ENCODE results near the gene NECTIN3. TPM values are rescaled to one million over a fixed set of nuclear protein-coding genes. Genes with fewer than 3 reads are reported as not detected.

NECTIN3 gene
- total and polyA plus RNA-seq, 2 of the 4 experiments (the other 2 are of a cell fraction), result 34.7 to 155 TPM

GRCh38 chr3:111164621-111165020 lies 93.0 kb downstream of the NECTIN3 start:
- H3K9me3 ChIP-seq (ENCODE audit: control insufficient read depth, insufficient read depth, low read length), result no peaks in the 10 kb centered on the region
- no peak overlapping the region for H4K91ac ChIP-seq (ENCODE audit: insufficient read depth, low read depth, low read length)
- ChIA-PET POLR2A (ENCODE audit: unreplicated experiment) (no interaction called here), CTCF (no interaction called here)
- BruUV-seq (replicated peaks), result no TSS peak
- in situ Hi-C loops (cut with MboI; ENCODE audit: low sequenced_read_pairs), result no loop called here
- 86% methylated on average over 1 of the region's 3 CpGs; no CpG with 5 or more reads in 1 of the 2 experiments for WGBS, 2 experiments (ENCODE audit: extremely low coverage in 2 of 2, insufficient read length in 1 of 2)
- no peak overlapping the region for H3K4me3 ChIP-seq (ENCODE audit: insufficient read depth, low read depth, low read length)
- H3K18ac ChIP-seq (ENCODE audit: low read depth, low read length), result no peak overlapping the region
- ATAC-seq (ENCODE audit: low read depth) (no peak), DNase-seq (no peak)
- peaks cover 16% of the 10 kb centered on the region for H3K36me3 ChIP-seq (ENCODE audit: control insufficient read depth, insufficient read depth, low read length)
- TF ChIP-seq FOS (IDR thresholded peaks at IDR 0.05; ENCODE audit: low read depth, low read length), result no peak
- no peak for TF ChIP-seq BHLHE40 (IDR thresholded peaks at IDR 0.05; ENCODE audit: low read depth, low read length)
- TF ChIP-seq RAD21 (IDR thresholded peaks at IDR 0.05; ENCODE audit: low read length), result no peak
- TF ChIP-seq MXI1 (IDR thresholded peaks at IDR 0.05; ENCODE audit: borderline replicate concordance, low read depth, low read length), result no peak
- TF ChIP-seq POLR2A (IDR thresholded peaks at IDR 0.05; ENCODE audit: low read depth, low read length), result no peak
- no peak for TF ChIP-seq MAFK (IDR thresholded peaks at IDR 0.05; ENCODE audit: low read depth, low read length)
- TF ChIP-seq USF2 (IDR thresholded peaks at IDR 0.05; ENCODE audit: low read depth, low read length), result no peak
- no peak for TF ChIP-seq MAZ (IDR thresholded peaks at IDR 0.05; ENCODE audit: borderline replicate concordance, low read depth, low read length)
- no peak for TF ChIP-seq RFX5 (IDR thresholded peaks at IDR 0.05; ENCODE audit: low read depth, low read length)
- no peaks in the 10 kb centered on the region for H4K20me1 ChIP-seq (ENCODE audit: insufficient read depth, low read length)
- no peak overlapping the region for H3K23ac ChIP-seq (ENCODE audit: low read depth, low read length)
- no peaks in the 10 kb centered on the region for H3K4me1 ChIP-seq (ENCODE audit: control insufficient read depth, insufficient read depth, low read length)
- dilution Hi-C loops (cut with HindIII; ENCODE audit: low sequenced_read_pairs, unreplicated experiment), result no loop called here
- peaks cover 11% of the 10 kb centered on the region; the same call in 1 of the 2 replicates for H3K9me1 ChIP-seq (ENCODE audit: insufficient read depth, low read length)
- H3K4ac ChIP-seq (ENCODE audit: low read depth, low read length), result no peak overlapping the region
- no peak overlapping the region for H3K9ac ChIP-seq (ENCODE audit: low read depth, low read length)
- intact Hi-C loops (cut with micrococcal nuclease), result no loop called here
- peaks cover 11 to 27% of the 10 kb centered on the region in 2 experiments for H3K79me1 ChIP-seq (ENCODE audit: low read depth in 1 of 2, low read length in 2 of 2)
- H2AK9ac ChIP-seq (replicated peaks; ENCODE audit: low read depth, low read length, poor library complexity), result no peak overlapping the region
- no peak overlapping the region for H3K27ac ChIP-seq (ENCODE audit: insufficient read depth, low read length)
- no peak overlapping the region for H3K56ac ChIP-seq (ENCODE audit: extremely low read depth, insufficient read depth, low read length)
- no peak overlapping the region for H3K14ac ChIP-seq (replicated peaks; ENCODE audit: low read depth, low read length)
- no peak overlapping the region for H4K8ac ChIP-seq (ENCODE audit: low read depth in 2 of 2, low read length in 2 of 2)
- H3K27me3 ChIP-seq (ENCODE audit: control insufficient read depth, insufficient read depth, low read length), result no peaks in the 10 kb centered on the region
- H4K5ac ChIP-seq (ENCODE audit: low read depth, low read length), result no peak overlapping the region
- H2BK15ac ChIP-seq (ENCODE audit: low read depth, low read length), result no peak overlapping the region
- H2AFZ ChIP-seq (replicated peaks; ENCODE audit: low read length, poor library complexity), result no peak overlapping the region
- H2BK5ac ChIP-seq (ENCODE audit: low read depth, low read length, poor library complexity, severe bottlenecking), result no peak overlapping the region
- no peak overlapping the region for H3K4me2 ChIP-seq (ENCODE audit: low read depth, low read length)
- H2AK5ac ChIP-seq (ENCODE audit: low read depth, low read length), result no peak overlapping the region
- no peak overlapping the region for H2BK20ac ChIP-seq (ENCODE audit: low read depth, low read length)
- H2BK120ac ChIP-seq (ENCODE audit: low read depth, low read length), result no peak overlapping the region

All from IMR-90 (cell line).